Rectal smooth muscle tissue (tissue), 1 donor: ENCODE measurements around the gene CNNM2.
"Not testable (repeated sequence)": the region's sequence is repeated elsewhere in the genome, so short reads cannot be mapped to it uniquely, and the experiment has no call there.

Experiments used
- H3K27ac ChIP-seq: one replicate; pipeline ENCODE4 v1.7.0; 2013; ENCODE audit warnings: low read depth, low read length, inconsistent platforms
- H3K27me3 ChIP-seq: one replicate; pipeline ENCODE4 v1.7.0; 2013; ENCODE audit warnings: low read length; ENCODE audit not compliant: control insufficient read depth, insufficient read depth
- H3K36me3 ChIP-seq: one replicate; pipeline ENCODE4 v1.7.0; 2013; ENCODE audit warnings: low read length; ENCODE audit not compliant: control insufficient read depth, insufficient read depth
- H3K4me1 ChIP-seq: one replicate; pipeline ENCODE4 v1.7.0; 2013; ENCODE audit warnings: low read length; ENCODE audit not compliant: control insufficient read depth, insufficient read depth
- H3K4me3 ChIP-seq: one replicate; pipeline ENCODE4 v1.7.0; 2013; ENCODE audit warnings: low read length
- H3K9ac ChIP-seq: one replicate; pipeline ENCODE4 v1.7.0; 2013; ENCODE audit warnings: low read length

The CNNM2 gene

DNA sequence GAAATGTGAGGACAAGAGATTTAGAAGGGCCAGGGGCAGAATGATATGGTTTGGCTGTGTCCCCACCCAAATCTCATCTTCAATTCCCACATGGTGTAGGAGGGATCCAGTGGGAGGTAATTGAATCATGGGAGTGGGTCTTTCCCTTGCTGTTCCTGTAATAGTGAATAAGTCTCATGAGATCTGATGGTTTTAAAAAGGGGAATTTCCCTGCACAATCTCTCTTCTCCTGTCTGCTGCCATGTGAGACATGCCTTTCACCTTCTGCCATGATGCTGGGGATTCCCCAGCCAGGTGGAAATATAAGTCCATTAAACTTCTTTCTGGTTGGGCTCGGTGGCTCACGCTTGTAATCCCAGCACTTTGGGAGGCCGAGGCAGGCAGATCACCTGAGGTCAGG is 217.1 kb downstream of the CNNM2 start:
- not testable (repeated sequence) for H3K27ac ChIP-seq, H3K36me3 ChIP-seq, H3K27me3 ChIP-seq, H3K9ac ChIP-seq, H3K4me3 ChIP-seq, H3K4me1 ChIP-seq

DNA sequence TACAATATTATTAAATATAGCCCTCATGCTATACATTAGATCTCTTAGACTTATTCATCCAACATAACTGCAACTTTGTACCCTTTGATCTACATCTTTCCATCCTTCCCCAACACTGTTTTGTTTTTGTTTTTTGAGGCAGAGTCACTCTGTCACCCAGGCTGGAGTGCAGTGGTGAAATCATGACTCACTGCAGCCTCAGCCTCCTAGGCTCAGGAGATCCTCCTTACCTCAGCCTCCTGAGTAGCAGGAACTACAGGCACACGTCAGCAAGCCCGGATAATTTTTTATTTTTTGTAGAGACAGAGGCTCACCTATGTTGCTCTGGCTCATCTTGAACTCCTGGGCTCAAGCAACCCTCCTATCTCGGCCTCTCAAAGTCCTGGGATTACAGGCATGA is 221.7 kb downstream of the CNNM2 start:
- Histone ChIP-seq H3K9ac (no peak overlapping the region), H3K4me3 (no peak overlapping the region), H3K27me3 (no peaks in the 10 kb centered on the region), H3K4me1 (peaks cover 3% of the 10 kb centered on the region), H3K36me3 (peaks cover 9% of the 10 kb centered on the region), H3K27ac (no peak overlapping the region)
